Neural crest cell (in vitro differentiated cells): ENCODE results near the gene RPTOR. TPM values are rescaled to one million over a fixed set of nuclear protein-coding genes. Genes with fewer than 3 reads are reported as not detected.

Experiments
- DNase-seq: peaks from one replicate; pipeline ENCODE4 v3.0.0; 2021; ENCODE audit warnings: low read depth, mixed read lengths, low spot score
- H3K27ac Mint-ChIP-seq: one replicate; pipeline ENCODE4 v1.8.0; 2021; ENCODE audit warnings: mild to moderate bottlenecking, mixed read lengths; ENCODE audit not compliant: unreplicated experiment
- H3K27me3 Mint-ChIP-seq: 2 replicates; pipeline ENCODE4 v1.8.0; 2021; ENCODE audit warnings: low read depth, mild to moderate bottlenecking, mixed read lengths
- H3K36me3 Mint-ChIP-seq: 2 replicates; pipeline ENCODE4 v1.8.0; 2021; ENCODE audit warnings: low read depth, mild to moderate bottlenecking, mixed read lengths
- H3K4me1 Mint-ChIP-seq: 2 replicates; pipeline ENCODE4 v1.8.0; 2021; ENCODE audit warnings: mixed read lengths
- H3K4me3 Mint-ChIP-seq: one replicate; pipeline ENCODE4 v1.8.0; 2021; ENCODE audit warnings: mild to moderate bottlenecking, mixed read lengths
- H3K9me3 Mint-ChIP-seq: 2 replicates; pipeline ENCODE4 v1.8.0; 2021; ENCODE audit warnings: mixed read lengths
- total RNA-seq: library from RNA; stranded (reverse); gene quantifications from 2 replicates; pipeline ENCODE4 v1.2.1, GENCODE V29; 2021
- TF ChIP-seq, protein P1 (sequence below): fragments of 200-600 bp; sonication (generic); conservative IDR thresholded peaks from 2 replicates; pipeline ENCODE4 v1.5.0; 2021; ENCODE audit warnings: antibody characterized with exemption, mild to moderate bottlenecking

The RPTOR gene
- total RNA-seq, 1 donor from 2014 or later: 41.1 TPM

DNA sequence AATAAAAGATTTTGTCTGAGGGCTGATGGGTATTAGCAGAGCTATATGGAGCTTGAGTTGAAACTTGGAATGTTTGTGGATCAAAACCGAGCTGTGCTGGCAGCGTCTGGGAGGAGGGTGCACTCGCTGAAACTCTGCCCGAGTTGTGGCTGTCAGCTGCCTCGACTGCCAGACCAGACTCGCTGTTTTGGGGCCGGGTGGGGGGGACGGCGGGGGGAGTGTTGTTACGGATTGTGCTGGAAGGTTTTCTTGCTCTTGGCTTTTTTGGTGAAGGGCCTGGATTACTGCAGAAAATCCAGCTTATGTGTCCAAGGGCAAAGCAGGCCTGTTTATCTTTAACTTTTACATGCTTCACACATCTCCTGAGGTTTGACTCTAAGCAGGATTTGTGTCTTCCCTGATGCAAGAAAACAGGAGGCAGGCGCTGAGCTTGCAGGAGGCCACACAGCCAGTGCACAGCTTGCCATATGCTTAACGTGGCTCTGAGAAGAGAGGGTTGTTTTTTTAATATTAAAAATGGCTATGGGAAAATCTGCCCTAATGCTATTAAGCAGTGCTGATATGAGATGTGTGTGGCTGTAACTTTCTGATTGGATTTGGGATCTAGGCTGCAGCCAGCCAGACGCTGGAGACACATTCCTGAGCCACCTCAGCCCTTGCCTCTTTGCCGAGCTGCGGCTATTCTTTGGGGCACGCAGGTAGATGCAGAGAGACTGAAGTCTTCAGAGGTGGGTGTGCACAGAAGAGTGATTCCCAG, 20.5 kb upstream of the RPTOR start:
- Mint-ChIP-seq H3K27me3 (peaks cover 14% of the 10 kb centered on the region), H3K27ac (no peak overlapping the region), H3K4me3 (no peak overlapping the region), H3K4me1 (no peaks in the 10 kb centered on the region), H3K9me3 (no peaks in the 10 kb centered on the region), H3K36me3 (no peaks in the 10 kb centered on the region)
- TF ChIP-seq, protein P1, sequence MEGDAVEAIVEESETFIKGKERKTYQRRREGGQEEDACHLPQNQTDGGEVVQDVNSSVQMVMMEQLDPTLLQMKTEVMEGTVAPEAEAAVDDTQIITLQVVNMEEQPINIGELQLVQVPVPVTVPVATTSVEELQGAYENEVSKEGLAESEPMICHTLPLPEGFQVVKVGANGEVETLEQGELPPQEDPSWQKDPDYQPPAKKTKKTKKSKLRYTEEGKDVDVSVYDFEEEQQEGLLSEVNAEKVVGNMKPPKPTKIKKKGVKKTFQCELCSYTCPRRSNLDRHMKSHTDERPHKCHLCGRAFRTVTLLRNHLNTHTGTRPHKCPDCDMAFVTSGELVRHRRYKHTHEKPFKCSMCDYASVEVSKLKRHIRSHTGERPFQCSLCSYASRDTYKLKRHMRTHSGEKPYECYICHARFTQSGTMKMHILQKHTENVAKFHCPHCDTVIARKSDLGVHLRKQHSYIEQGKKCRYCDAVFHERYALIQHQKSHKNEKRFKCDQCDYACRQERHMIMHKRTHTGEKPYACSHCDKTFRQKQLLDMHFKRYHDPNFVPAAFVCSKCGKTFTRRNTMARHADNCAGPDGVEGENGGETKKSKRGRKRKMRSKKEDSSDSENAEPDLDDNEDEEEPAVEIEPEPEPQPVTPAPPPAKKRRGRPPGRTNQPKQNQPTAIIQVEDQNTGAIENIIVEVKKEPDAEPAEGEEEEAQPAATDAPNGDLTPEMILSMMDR: no peak
- DNase-seq: no peak

DNA sequence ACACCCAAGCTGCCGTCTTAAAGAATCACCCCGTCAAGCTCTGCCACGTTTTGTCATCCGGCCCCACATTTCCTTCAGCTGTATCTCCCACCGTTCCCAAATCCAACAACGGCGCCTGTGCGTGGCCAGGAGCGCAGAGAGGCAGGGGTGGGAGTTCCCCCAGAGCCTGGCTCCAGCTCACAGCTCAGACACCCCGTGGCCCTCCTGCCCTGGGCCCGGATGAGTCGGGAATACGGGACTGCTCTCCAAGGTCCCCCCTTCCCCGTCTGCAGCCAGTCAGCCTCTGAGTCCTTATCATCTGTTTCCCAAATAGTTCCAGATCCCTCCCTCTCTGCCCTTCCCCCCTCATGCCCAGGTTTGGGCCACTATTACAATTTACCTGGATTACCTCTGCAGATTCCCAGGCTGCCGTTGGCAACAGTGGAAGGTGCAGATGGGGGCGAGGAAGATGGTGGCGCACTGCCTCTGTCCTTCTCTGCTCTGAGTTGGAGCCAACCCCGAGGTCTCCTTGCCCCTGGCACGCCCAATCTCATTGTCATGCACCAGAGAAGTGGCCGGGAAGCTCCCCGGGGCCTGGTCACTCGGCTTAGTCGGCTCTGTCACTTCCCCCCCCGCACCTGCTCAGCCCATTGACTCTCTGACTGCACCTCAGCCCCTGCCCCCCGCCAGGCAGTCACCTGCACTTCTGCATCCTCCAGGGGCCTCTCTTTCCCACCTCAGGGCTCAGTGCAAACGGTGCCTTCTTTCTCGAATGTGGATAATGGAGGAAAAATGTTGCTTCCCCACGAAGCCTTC, 18.3 kb upstream of the RPTOR start:
- H3K36me3 Mint-ChIP-seq: no peaks in the 10 kb centered on the region
- no peak for DNase-seq
- H3K27ac Mint-ChIP-seq: no peak overlapping the region
- H3K9me3 Mint-ChIP-seq: no peaks in the 10 kb centered on the region
- TF ChIP-seq, protein P1: no peak
- H3K4me1 Mint-ChIP-seq: no peaks in the 10 kb centered on the region
- H3K27me3 Mint-ChIP-seq: peaks cover 11% of the 10 kb centered on the region
- H3K4me3 Mint-ChIP-seq: no peak overlapping the region

DNA sequence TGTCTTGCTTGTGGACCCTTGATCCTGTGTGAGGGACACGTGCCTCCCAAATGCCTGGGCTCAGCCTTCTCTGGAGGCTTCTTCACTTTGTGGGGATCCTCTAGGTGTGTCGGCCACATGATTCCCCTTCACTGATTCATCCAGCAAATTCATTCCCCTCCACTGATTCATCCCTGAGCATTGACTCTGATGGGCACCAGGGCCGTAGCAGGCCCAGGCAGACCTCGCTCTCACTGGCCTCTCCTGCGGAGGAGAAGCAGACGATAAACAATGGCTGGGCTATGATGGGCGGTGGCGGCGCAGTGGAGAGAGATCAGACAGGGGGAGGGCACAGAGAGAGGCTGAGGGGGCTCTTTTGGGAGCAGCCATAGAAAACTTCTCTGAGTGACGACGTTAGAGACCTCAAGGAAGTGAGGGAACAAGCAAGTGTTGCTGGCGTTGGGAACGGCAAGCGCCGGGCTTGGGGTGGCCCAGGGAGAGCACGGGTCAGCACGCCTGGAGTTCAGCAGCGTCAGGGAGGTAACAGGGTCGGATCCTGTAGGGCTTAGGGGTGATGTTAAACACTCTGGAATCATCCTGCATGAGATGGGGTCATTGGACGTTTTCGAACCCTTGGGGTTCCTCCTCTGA, 17.5 kb upstream of the RPTOR start:
- H3K27me3 Mint-ChIP-seq: peaks cover 10% of the 10 kb centered on the region
- no peak overlapping the region for H3K27ac Mint-ChIP-seq
- TF ChIP-seq, protein P1: no peak
- no peaks in the 10 kb centered on the region for H3K36me3 Mint-ChIP-seq
- H3K4me3 Mint-ChIP-seq: no peak overlapping the region
- H3K4me1 Mint-ChIP-seq: no peaks in the 10 kb centered on the region
- DNase-seq: no peak
- no peaks in the 10 kb centered on the region for H3K9me3 Mint-ChIP-seq

DNA sequence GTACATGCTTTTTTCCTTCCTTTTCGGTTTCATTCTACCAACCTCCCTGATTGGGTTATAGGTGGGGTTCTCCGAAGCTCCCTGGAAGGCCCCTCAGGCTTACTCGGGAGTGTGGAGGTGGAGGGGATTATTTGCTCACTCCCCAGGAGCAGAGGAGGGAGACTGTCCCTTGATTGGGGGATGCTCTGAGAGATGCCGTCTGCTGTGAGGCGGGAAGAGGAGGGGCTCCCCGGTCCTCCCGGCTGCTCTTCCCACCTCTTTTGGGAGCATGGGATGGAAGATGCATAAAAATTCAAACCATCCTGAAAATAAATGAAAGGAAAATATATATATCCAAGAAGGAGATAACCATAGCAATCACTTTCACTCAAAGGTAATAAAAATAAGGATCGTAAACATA, 16.1 kb upstream of the RPTOR start:
- H3K9me3 Mint-ChIP-seq: no peaks in the 10 kb centered on the region
- TF ChIP-seq, protein P1: no peak

DNA sequence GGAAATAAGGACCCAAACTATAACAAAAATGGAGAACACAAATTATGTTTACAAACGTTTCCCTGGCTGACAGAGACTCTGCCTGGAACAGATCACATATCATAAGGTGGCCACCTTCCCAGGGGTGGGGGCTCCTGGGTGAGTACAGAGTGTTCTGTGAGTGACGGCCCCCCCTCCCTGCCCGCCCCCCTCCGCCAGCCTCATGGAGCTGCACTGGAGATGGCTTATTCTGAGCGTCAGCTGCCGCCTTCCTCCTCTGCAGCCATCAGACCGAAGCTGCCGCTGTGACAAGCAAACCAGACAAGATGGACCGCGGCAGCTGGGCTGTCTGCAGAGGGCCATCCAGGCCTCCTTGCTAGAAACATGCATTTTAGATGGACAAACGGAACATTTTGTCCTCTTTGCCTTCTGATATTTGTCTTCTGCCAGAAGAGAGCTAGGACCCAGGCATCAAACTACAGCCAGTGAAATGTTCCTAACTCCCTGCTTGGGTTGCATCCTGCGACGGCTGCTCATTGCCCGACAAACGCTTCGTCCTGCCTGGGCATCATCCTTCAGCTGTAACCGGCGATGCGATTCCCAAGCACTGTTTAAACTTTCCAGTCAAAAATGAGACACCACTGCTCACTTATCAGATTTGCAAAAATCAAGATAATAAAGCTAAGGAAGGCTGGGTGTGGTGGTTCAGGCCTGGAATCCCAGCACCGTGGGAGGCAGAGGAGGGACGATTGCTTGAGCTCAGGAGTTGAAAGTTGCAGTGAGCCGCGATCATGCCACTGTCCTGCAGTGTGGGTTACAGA, 15.3 kb upstream of the RPTOR start:
- Mint-ChIP-seq H3K4me3 (no peak overlapping the region), H3K27ac (no peak overlapping the region), H3K9me3 (no peaks in the 10 kb centered on the region), H3K36me3 (no peaks in the 10 kb centered on the region), H3K4me1 (no peaks in the 10 kb centered on the region), H3K27me3 (peaks cover 9% of the 10 kb centered on the region)
- DNase-seq: no peak
- TF ChIP-seq, protein P1: no peak

More for the DNA sequence above, 16.1 kb upstream of the RPTOR start:
- Mint-ChIP-seq H3K27ac (no peak overlapping the region), H3K4me3 (no peak overlapping the region), H3K4me1 (no peaks in the 10 kb centered on the region), H3K36me3 (no peaks in the 10 kb centered on the region), H3K27me3 (peaks cover 10% of the 10 kb centered on the region)
- DNase-seq: no peak
